Muscle of back (tissue), 11 donors: ENCODE measurements around the gene HNRNPUL2. TPM values are rescaled to one million over a fixed set of nuclear protein-coding genes. Genes with fewer than 3 reads are reported as not detected.
"Not testable (repeated sequence)": the region's sequence is repeated elsewhere in the genome, so short reads cannot be mapped to it uniquely, and the experiment has no call there.

Experiments used
- DNase-seq, 3 donors: peaks; one replicate each; pipeline versions ENCODE4 v3.0.0 to v3.0.0-alpha.2; 2013
- polyA plus RNA-seq, 10 donors: library from polyadenylated mRNA; unstranded; fragments of 120-200 nt; gene quantifications; one replicate each; pipeline ENCODE4 v1.2.1, GENCODE V29; 2013; ENCODE audit not compliant: insufficient read length in 10 of 10

The HNRNPUL2 gene
- polyA plus RNA-seq, 10 donors, result 40.7 to 61.0 (median 47.6) TPM

GRCh38 chr11:62705880-62706849 lies 21.1 kb downstream of the HNRNPUL2 start:
- DNase-seq, result peak; percentile 91 to 96 (median 93)

GRCh38 chr11:62705413-62705812 lies 21.8 kb downstream of the HNRNPUL2 start:
- no peak for DNase-seq

- DNase-seq, result not testable (repeated sequence)
Observed at GRCh38 chr11:62703921-62704320, 23.3 kb downstream of the HNRNPUL2 start.

GRCh38 chr11:62702246-62702645 lies 25.0 kb downstream of the HNRNPUL2 start:
- no peak for DNase-seq

- DNase-seq, result peak; percentile 76 to 88 (median 84)
Observed at GRCh38 chr11:62694455-62695167, 32.6 kb downstream of the HNRNPUL2 start.

GRCh38 chr11:62693624-62694023 lies 33.6 kb downstream of the HNRNPUL2 start:
- not testable (repeated sequence) for DNase-seq

- peak; percentile 91 to 96 (median 92) for DNase-seq
Observed at GRCh38 chr11:62689421-62690183, 37.7 kb downstream of the HNRNPUL2 start, which contains the start of gene LRRN4CL. Gene LRRN4CL, minus strand, starts transcription at chr11:62689530. Its CDS starts 1,022 bp downstream, at chr11:62688508.

GRCh38 chr11:62688491-62688890 lies 38.8 kb downstream of the HNRNPUL2 start:
- DNase-seq, result peak in 1 of 3 donors; percentile 60

GRCh38 chr11:62687508-62688396 lies 39.5 kb downstream of the HNRNPUL2 start:
- peak in 1 of 3 donors; percentile 67 for DNase-seq

GRCh38 chr11:62682518-62682917 lies 44.7 kb downstream of the HNRNPUL2 start:
- DNase-seq, result no peak

GRCh38 chr11:62680825-62681240 lies 46.4 kb downstream of the HNRNPUL2 start:
- peak in 2 of 3 donors; percentile 61 to 80 for DNase-seq

- DNase-seq, result peak; percentile 88 to 97 (median 94)
Observed at GRCh38 chr11:62678770-62679696, 48.2 kb downstream of the HNRNPUL2 start, which contains the start of gene UBXN1. Gene UBXN1, minus strand, starts transcription at chr11:62679073. Its CDS starts 150 bp downstream, at chr11:62678923.

GRCh38 chr11:62678433-62678769 lies 48.9 kb downstream of the HNRNPUL2 start:
- DNase-seq, result no peak

- no peak for DNase-seq
Observed at GRCh38 chr11:62677714-62678113, 49.5 kb downstream of the HNRNPUL2 start.

GRCh38 chr11:62677156-62677555 lies 50.1 kb downstream of the HNRNPUL2 start:
- DNase-seq, result no peak

- no peak for DNase-seq
Observed at GRCh38 chr11:62676698-62677097, 50.6 kb downstream of the HNRNPUL2 start.

- not testable (repeated sequence) for DNase-seq
Observed at GRCh38 chr11:62675415-62675814, 51.8 kb downstream of the HNRNPUL2 start.

GRCh38 chr11:62673196-62673525 lies 54.1 kb downstream of the HNRNPUL2 start:
- no peak for DNase-seq

GRCh38 chr11:62671608-62672389 lies 55.5 kb downstream of the HNRNPUL2 start, which contains the start of the genes LBHD1 and UQCC3:
Gene LBHD1, minus strand, starts transcription at chr11:62672267. Its CDS starts 2,236 bp downstream, at chr11:62670031.
Gene UQCC3, plus strand, starts transcription at chr11:62671673. Its CDS starts 73 bp downstream, at chr11:62671746.
- DNase-seq, result peak; percentile 83 to 96 (median 86)
